GM23338 (cell line): Measurements from ENCODE around the gene NCR3LG1. TPM values are rescaled to one million over a fixed set of nuclear protein-coding genes. Genes with fewer than 3 reads are reported as not detected.
"Not testable (repeated sequence)": the region's sequence is repeated elsewhere in the genome, so short reads cannot be mapped to it uniquely, and the experiment has no call there.

ENCODE experiments used
- ATAC-seq: fragments of 200-7000 bp; cut with Tn5 transposase; 3 replicates; pipeline ENCODE4 v1.9.1; 2020
- DNase-seq: peaks from one replicate; pipeline ENCODE4 v3.0.0-alpha.2; 2015; ENCODE audit warnings: low spot score
- H2AFZ ChIP-seq: fragments of 200-600 bp; sonication (generic); 2 replicates; pipeline ENCODE4 v1.8.0; 2016; ENCODE audit warnings: antibody characterized with exemption, mild to moderate bottlenecking, moderate library complexity
- H3F3A ChIP-seq: fragments of 200-600 bp; sonication (generic); replicated peaks from 2 replicates; pipeline ENCODE4 v1.8.0; 2017; ENCODE audit warnings: antibody characterized with exemption, mixed run types, low read depth
- H3K27ac ChIP-seq: fragments of 200-600 bp; sonication (generic); 2 replicates; pipeline ENCODE4 v1.6.1; 2016; ENCODE audit warnings: low read depth
- H3K27me3 ChIP-seq: fragments of 200-600 bp; sonication (generic); 2 replicates; pipeline ENCODE4 v1.8.0; 2016; ENCODE audit warnings: mild to moderate bottlenecking, mixed run types, moderate library complexity; ENCODE audit not compliant: insufficient read depth
- H3K36me3 ChIP-seq: fragments of 200-600 bp; sonication (generic); 2 replicates; pipeline ENCODE4 v1.8.0; 2016; ENCODE audit warnings: mild to moderate bottlenecking; ENCODE audit not compliant: insufficient read depth
- H3K4me1 ChIP-seq: fragments of 200-600 bp; sonication (generic); 2 replicates; pipeline ENCODE4 v1.8.0; 2016; ENCODE audit warnings: mild to moderate bottlenecking, moderate library complexity; ENCODE audit not compliant: insufficient read depth
- H3K4me2 ChIP-seq: fragments of 200-600 bp; sonication (generic); 2 replicates; pipeline ENCODE4 v1.7.1; 2017; ENCODE audit warnings: mixed run types
- H3K4me3 ChIP-seq: fragments of 200-600 bp; sonication (generic); 2 replicates; pipeline ENCODE4 v1.6.1; 2016; ENCODE audit warnings: mixed run types
- H3K79me2 ChIP-seq: fragments of 200-600 bp; sonication (generic); replicated peaks from 2 replicates; pipeline ENCODE4 v1.8.0; 2017; ENCODE audit warnings: mild to moderate bottlenecking; ENCODE audit not compliant: insufficient read depth
- H3K9me2 ChIP-seq: fragments of 200-600 bp; sonication (generic); 2 replicates; pipeline ENCODE4 v1.8.0; 2017; ENCODE audit not compliant: insufficient read depth
- H4K20me1 ChIP-seq: fragments of 200-600 bp; sonication (generic); replicated peaks from 2 replicates; pipeline ENCODE4 v1.8.0; 2017; ENCODE audit warnings: mild to moderate bottlenecking; ENCODE audit not compliant: insufficient read depth
- H3K27ac Mint-ChIP-seq: 2 replicates; pipeline ENCODE4 v1.8.0; 2020; ENCODE audit warnings: inconsistent platforms, mild to moderate bottlenecking, moderate library complexity, mixed read lengths
- H3K27me3 Mint-ChIP-seq: 3 replicates; pipeline ENCODE4 v1.8.0; 2022; ENCODE audit warnings: low read depth, mild to moderate bottlenecking, moderate library complexity, mixed read lengths, inconsistent platforms; ENCODE audit not compliant: insufficient read depth, poor library complexity
- H3K36me3 Mint-ChIP-seq: 3 replicates; pipeline ENCODE4 v1.8.0; 2021; ENCODE audit warnings: low read depth, mild to moderate bottlenecking, inconsistent platforms, moderate library complexity, mixed read lengths
- H3K4me1 Mint-ChIP-seq: 3 replicates; pipeline ENCODE4 v1.8.0; 2020; ENCODE audit warnings: mild to moderate bottlenecking, inconsistent platforms, mixed read lengths
- H3K4me3 Mint-ChIP-seq: 3 replicates; pipeline ENCODE4 v1.8.0; 2021; ENCODE audit warnings: moderate library complexity, mild to moderate bottlenecking, inconsistent platforms, mixed read lengths
- H3K9me3 Mint-ChIP-seq: 3 replicates; pipeline ENCODE4 v1.8.0; 2020; ENCODE audit warnings: moderate library complexity, mild to moderate bottlenecking, inconsistent platforms, mixed read lengths
- EZH2 ChIP-seq: fragments of 200-600 bp; sonication (generic); IDR thresholded peaks from one replicate; pipeline ENCODE4 v1.8.0; 2017; ENCODE audit warnings: antibody characterized with exemption, mild to moderate bottlenecking, low read depth; ENCODE audit not compliant: unreplicated experiment
- JUNB ChIP-seq: IDR thresholded peaks from one replicate; pipeline ENCODE4 v1.6.1; 2016; ENCODE audit warnings: antibody characterized with exemption; ENCODE audit not compliant: unreplicated experiment
- NANOG ChIP-seq: IDR thresholded peaks from 2 replicates; pipeline ENCODE4 v1.6.1; 2016; ENCODE audit warnings: antibody characterized with exemption, borderline replicate concordance
- POLR2AphosphoS5 ChIP-seq: IDR thresholded peaks from 2 replicates; pipeline ENCODE4 v1.6.1; 2016; ENCODE audit warnings: antibody characterized with exemption, low read depth
- REST ChIP-seq: IDR thresholded peaks from one replicate; pipeline ENCODE4 v1.6.1; 2018; ENCODE audit warnings: antibody characterized with exemption; ENCODE audit not compliant: unreplicated experiment
- STAT1 ChIP-seq: IDR thresholded peaks from one replicate; pipeline ENCODE4 v1.6.1; 2016; ENCODE audit warnings: antibody characterized with exemption; ENCODE audit not compliant: unreplicated experiment
- ZNF114 ChIP-seq: fragments of 250-450 bp; sonication (Bioruptor Pico); IDR thresholded peaks from 2 replicates; pipeline ENCODE4 v1.5.0; 2020; ENCODE audit warnings: mild to moderate bottlenecking, moderate library complexity
- ZNF331 ChIP-seq: fragments of 250-450 bp; sonication (Bioruptor Pico); IDR thresholded peaks from 2 replicates; pipeline ENCODE4 v1.5.0; 2020; ENCODE audit warnings: low read depth, mild to moderate bottlenecking, moderate library complexity
- ZNF462 ChIP-seq: fragments of 250-450 bp; sonication (Bioruptor Pico); IDR thresholded peaks from 2 replicates; pipeline ENCODE4 v1.5.0; 2020; ENCODE audit warnings: mild to moderate bottlenecking, moderate library complexity
- polyA plus RNA-seq: library from polyadenylated mRNA; unstranded; fragments of >200 nt; fragmentation: Nextera tagmentation; extraction: Ambion mirVana; gene quantifications from 2 replicates; pipeline ENCODE4 v1.2.1, GENCODE V29; 2016
- total RNA-seq: library from RNA; depleted of rRNA; stranded (reverse); fragments of >200 nt; shearing (Covaris generic); gene quantifications from 2 replicates; pipeline ENCODE4 v1.2.3, GENCODE V29; 2014
- TF ChIP-seq, protein P1 (sequence below), 2 experiments: fragments of 200-600 bp in 1 of 2; sonication (generic) in 1 of 2; conservative IDR thresholded peaks; 2 replicates each; pipeline versions ENCODE4 v1.5.1 to v1.6.1; 2016 to 2017; ENCODE audit warnings: antibody characterized with exemption in 2 of 2, low read depth in 2 of 2, mild to moderate bottlenecking in 2 of 2, moderate library complexity in 1 of 2

Gene NCR3LG1
- total and polyA plus RNA-seq, 2 experiments from 2014 or later: 0.15 to 1.9 TPM

DNA sequence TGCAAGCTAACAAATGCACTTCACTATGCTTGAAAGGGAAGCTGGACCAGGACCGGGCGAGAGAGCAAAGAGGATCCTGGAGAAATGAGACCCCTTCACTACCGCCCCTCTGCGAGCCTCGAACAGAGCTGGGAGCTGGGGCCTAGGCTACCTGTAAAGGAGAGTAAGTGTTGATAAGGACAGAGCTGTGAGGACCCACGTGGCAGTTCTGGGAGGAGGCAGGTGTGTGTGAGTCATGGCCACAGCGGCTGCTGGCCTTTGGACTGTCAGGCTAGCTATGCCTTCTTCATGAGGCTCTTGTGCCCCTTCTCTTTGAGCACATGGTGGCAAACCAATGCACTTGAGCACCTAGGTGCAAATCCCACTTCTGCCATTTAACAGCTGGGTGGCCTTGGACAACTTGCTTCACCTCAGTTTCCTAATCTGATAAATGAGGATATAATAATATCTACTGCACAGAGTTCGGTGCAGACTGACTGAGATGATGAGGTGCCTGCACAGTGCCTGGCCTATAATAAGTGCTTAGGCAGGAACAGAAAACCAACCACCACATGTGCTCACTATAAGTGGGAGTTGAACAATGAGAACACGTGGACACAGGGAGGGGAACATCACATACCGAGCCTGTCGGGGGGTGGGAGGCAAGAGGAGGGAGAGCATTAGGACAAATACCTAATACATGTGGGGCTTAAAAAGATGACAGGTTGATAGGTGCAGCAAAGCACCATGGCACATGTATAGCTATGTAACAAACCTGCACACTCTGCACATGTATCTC is 72.1 kb downstream of the NCR3LG1 start:
- Mint-ChIP-seq H3K27ac (no peak overlapping the region), H3K4me1 (peaks cover 20% of the 10 kb centered on the region), H3K4me3 (no peak overlapping the region), H3K36me3 (no peaks in the 10 kb centered on the region), H3K9me3 (no peaks in the 10 kb centered on the region), H3K27me3 (peaks cover 6% of the 10 kb centered on the region)
- H3K27me3 ChIP-seq: no peaks in the 10 kb centered on the region
- H4K20me1 ChIP-seq: no peaks in the 10 kb centered on the region
- no peaks in the 10 kb centered on the region for H3F3A ChIP-seq
- H3K4me1 ChIP-seq: peaks cover 17% of the 10 kb centered on the region
- TF ChIP-seq ZNF462 (CRISPR knock-in tag) (no peak), REST (no peak), NANOG (no peak), JUNB (no peak), POLR2AphosphoS5 (no peak), EZH2 (no peak), ZNF114 (CRISPR knock-in tag) (no peak), STAT1 (no peak), ZNF331 (no peak)
- TF ChIP-seq, protein P1, sequence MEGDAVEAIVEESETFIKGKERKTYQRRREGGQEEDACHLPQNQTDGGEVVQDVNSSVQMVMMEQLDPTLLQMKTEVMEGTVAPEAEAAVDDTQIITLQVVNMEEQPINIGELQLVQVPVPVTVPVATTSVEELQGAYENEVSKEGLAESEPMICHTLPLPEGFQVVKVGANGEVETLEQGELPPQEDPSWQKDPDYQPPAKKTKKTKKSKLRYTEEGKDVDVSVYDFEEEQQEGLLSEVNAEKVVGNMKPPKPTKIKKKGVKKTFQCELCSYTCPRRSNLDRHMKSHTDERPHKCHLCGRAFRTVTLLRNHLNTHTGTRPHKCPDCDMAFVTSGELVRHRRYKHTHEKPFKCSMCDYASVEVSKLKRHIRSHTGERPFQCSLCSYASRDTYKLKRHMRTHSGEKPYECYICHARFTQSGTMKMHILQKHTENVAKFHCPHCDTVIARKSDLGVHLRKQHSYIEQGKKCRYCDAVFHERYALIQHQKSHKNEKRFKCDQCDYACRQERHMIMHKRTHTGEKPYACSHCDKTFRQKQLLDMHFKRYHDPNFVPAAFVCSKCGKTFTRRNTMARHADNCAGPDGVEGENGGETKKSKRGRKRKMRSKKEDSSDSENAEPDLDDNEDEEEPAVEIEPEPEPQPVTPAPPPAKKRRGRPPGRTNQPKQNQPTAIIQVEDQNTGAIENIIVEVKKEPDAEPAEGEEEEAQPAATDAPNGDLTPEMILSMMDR (conservative IDR thresholded peaks at IDR 0.05; ENCODE audit: low read depth in 2 of 2): no peak
- ATAC-seq (no peak), DNase-seq (no peak)
- H3K36me3 ChIP-seq: no peaks in the 10 kb centered on the region
- H3K4me2 ChIP-seq: no peak overlapping the region
- H3K4me3 ChIP-seq: no peak overlapping the region
- H3K27ac ChIP-seq: no peak overlapping the region
- no peak overlapping the region for H2AFZ ChIP-seq
- no peaks in the 10 kb centered on the region for H3K9me2 ChIP-seq
- H3K79me2 ChIP-seq: no peaks in the 10 kb centered on the region

DNA sequence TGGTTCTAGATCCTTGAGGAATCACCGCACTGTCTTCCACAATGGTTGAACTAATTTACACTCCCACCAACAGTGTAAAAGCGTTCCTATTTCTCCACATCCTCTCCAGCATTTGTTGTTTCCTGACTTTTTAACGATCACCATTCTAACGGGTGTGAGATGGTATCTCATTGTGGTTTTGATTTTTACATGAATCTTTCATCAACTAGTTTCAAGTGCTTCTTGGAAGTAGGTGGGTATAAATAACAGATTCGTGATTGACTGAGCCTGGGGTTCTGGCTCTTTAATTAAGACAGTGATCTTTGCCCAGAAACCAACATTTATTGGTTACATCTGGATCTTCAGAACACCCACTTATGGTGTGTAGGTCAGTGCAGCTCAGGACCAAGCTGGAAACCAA is 74.6 kb downstream of the NCR3LG1 start:
- not testable (repeated sequence) for H3K79me2 ChIP-seq, H3K36me3 ChIP-seq, H3K27ac ChIP-seq, H3K4me1 ChIP-seq, H3K36me3 Mint-ChIP-seq, DNase-seq, ATAC-seq, H4K20me1 ChIP-seq, H3F3A ChIP-seq, H3K4me3 ChIP-seq, H3K4me1 Mint-ChIP-seq, H3K27me3 Mint-ChIP-seq, H3K4me3 Mint-ChIP-seq, H3K27ac Mint-ChIP-seq, H3K27me3 ChIP-seq, H2AFZ ChIP-seq, H3K9me3 Mint-ChIP-seq, H3K4me2 ChIP-seq, H3K9me2 ChIP-seq
